Brain microvascular endothelial cell (primary cell): Measurements from ENCODE around the gene CLSTN1.

ENCODE experiments used
- DNase-seq: peaks from one replicate; pipeline ENCODE4 v3.0.0-alpha.2; 2020
- H3K27ac ChIP-seq: fragments of 250-450 bp; sonication (Bioruptor Pico); 2 replicates; pipeline ENCODE4 v1.5.1; 2020; ENCODE audit warnings: mild to moderate bottlenecking, moderate library complexity
- H3K27me3 ChIP-seq: fragments of 250-450 bp; sonication (Bioruptor Pico); replicated peaks from 2 replicates; pipeline ENCODE4 v1.5.1; 2020; ENCODE audit warnings: mild to moderate bottlenecking
- H3K36me3 ChIP-seq: fragments of 250-450 bp; sonication (Bioruptor Pico); replicated peaks from 2 replicates; pipeline ENCODE4 v1.5.1; 2020; ENCODE audit warnings: mild to moderate bottlenecking
- H3K4me3 ChIP-seq: 2 replicates; pipeline ENCODE4 v1.5.1; 2011; ENCODE audit warnings: low read depth, mild to moderate bottlenecking, control low read depth, low read length, moderate library complexity
- CTCF ChIP-seq: IDR thresholded peaks from 2 replicates; pipeline ENCODE4 v1.5.1; 2011; ENCODE audit warnings: low read depth, mild to moderate bottlenecking, moderate library complexity, low read length, control low read depth, inconsistent platforms; ENCODE audit errors: missing control alignments
- in situ Hi-C: cut with HindIII; loops from 2 replicates; pipeline ENCODE4 v1.10.0; 2017; ENCODE audit warnings: low sequenced_read_pairs, low pct_ligation_motif_present

Gene CLSTN1

GRCh38 chr1:9841460-9841859 is 17.7 kb upstream of the CLSTN1 start:
- H3K27ac ChIP-seq, result no peak overlapping the region
- in situ Hi-C loops, result no loop called here
- DNase-seq, result no peak
- no peak overlapping the region for H3K4me3 ChIP-seq
- H3K27me3 ChIP-seq, result no peaks in the 10 kb centered on the region
- TF ChIP-seq CTCF, result no peak
- H3K36me3 ChIP-seq, result no peaks in the 10 kb centered on the region

- Histone ChIP-seq H3K36me3 (no peaks in the 10 kb centered on the region), H3K4me3 (no peak overlapping the region), H3K27me3 (no peaks in the 10 kb centered on the region), H3K27ac (no peak overlapping the region)
- no peak for TF ChIP-seq CTCF
- in situ Hi-C loops, result no loop called here
- no peak for DNase-seq
Measured at GRCh38 chr1:9840176-9840575, 16.4 kb upstream of the CLSTN1 start.

- no peaks in the 10 kb centered on the region for H3K36me3 ChIP-seq
- no peak for DNase-seq
- no peaks in the 10 kb centered on the region for H3K27me3 ChIP-seq
Measured at GRCh38 chr1:9838946-9839345, 15.2 kb upstream of the CLSTN1 start.

GRCh38 chr1:9836632-9836960 is 12.8 kb upstream of the CLSTN1 start:
- DNase-seq, result no peak
- Histone ChIP-seq H3K36me3 (no peaks in the 10 kb centered on the region), H3K27me3 (no peaks in the 10 kb centered on the region), H3K27ac (no peak overlapping the region), H3K4me3 (no peak overlapping the region)
- TF ChIP-seq CTCF, result no peak
- in situ Hi-C loops, result no loop called here

More at GRCh38 chr1:9838946-9839345, 15.2 kb upstream of the CLSTN1 start:
- no peak for TF ChIP-seq CTCF
- in situ Hi-C loops, result no loop called here
- Histone ChIP-seq H3K4me3 (no peak overlapping the region), H3K27ac (no peak overlapping the region)

- Histone ChIP-seq H3K27me3 (no peaks in the 10 kb centered on the region), H3K27ac (no peak overlapping the region), H3K36me3 (no peaks in the 10 kb centered on the region), H3K4me3 (no peak overlapping the region)
- DNase-seq, result no peak
- in situ Hi-C loops, result no loop called here
- no peak for TF ChIP-seq CTCF
Measured at GRCh38 chr1:9835758-9836631, 12.2 kb upstream of the CLSTN1 start.

GRCh38 chr1:9835404-9835757 is 11.6 kb upstream of the CLSTN1 start:
- Histone ChIP-seq H3K4me3 (no peak overlapping the region), H3K27me3 (no peaks in the 10 kb centered on the region), H3K27ac (no peak overlapping the region), H3K36me3 (no peaks in the 10 kb centered on the region)
- TF ChIP-seq CTCF, result no peak
- DNase-seq, result no peak
- in situ Hi-C loops, result no loop called here
